GM12878 (cell line): ENCODE results near the gene SCTR. TPM values are rescaled to one million over a fixed set of nuclear protein-coding genes. Genes with fewer than 3 reads are reported as not detected.

Source experiments
- ATAC-seq: fragments of 200-7000 bp; cut with Tn5 transposase; 3 replicates; pipeline ENCODE4 v1.9.1; 2020; ENCODE audit warnings: mild to moderate bottlenecking, moderate library complexity
- BruUV-seq: library from RNA; stranded (reverse); fragments of 400-500 nt; replicated peaks from 2 replicates; lab custom pipeline; 2021; lab: Mats Ljungman, UMichigan
- CTCF ChIA-PET: fragments of 300-600 bp; sonication (Branson Sonifier 250); formaldehyde crosslinking; extraction: SDS; loops from one replicate; lab custom pipeline; 2021; ENCODE audit warnings: inconsistent platforms; lab: Yijun Ruan, JAX
- POLR2A ChIA-PET: fragments of 350-600 bp; formaldehyde crosslinking; extraction: SDS; loops from one replicate; lab custom pipeline; 2021; ENCODE audit warnings: inconsistent platforms; lab: Charles Lee
- RAD21 ChIA-PET: fragments of 300-600 bp; sonication (Branson Sonifier 250); formaldehyde crosslinking; loops from one replicate; lab custom pipeline; 2023; ENCODE audit warnings: antibody characterized with exemption; ENCODE audit not compliant: unreplicated experiment; lab: Charles Lee
- SMC1A ChIA-PET: fragments of 300-600 bp; sonication (Branson Sonifier 250); formaldehyde crosslinking; loops from one replicate; lab custom pipeline; 2023; ENCODE audit not compliant: unreplicated experiment, uncharacterized antibody; lab: Charles Lee
- DNase-seq: peaks from one replicate; pipeline ENCODE4 v3.0.0-alpha.2; 2011; ENCODE audit warnings: low read depth, low spot score
- FAIRE-seq: peaks from 3 replicates; lab custom pipeline; 2011; peaks lifted over from hg19 to GRCh38; lab: Jason Lieb, UNC
- H2AFZ ChIP-seq: 2 replicates; pipeline ENCODE4 v1.6.0; 2011; ENCODE audit warnings: low read depth, low read length, control low read depth; ENCODE audit not compliant: control insufficient read depth
- H3K27ac ChIP-seq: 2 replicates; pipeline ENCODE4 v1.5.1; 2011; ENCODE audit warnings: control low read depth; ENCODE audit not compliant: control insufficient read depth, insufficient read depth
- H3K27me3 ChIP-seq, 2 experiments: replicated peaks in 1 of 2; 2 replicates each; pipeline versions ENCODE4 v1.6.0 to v1.6.1; 2011; ENCODE audit warnings: low read length in 1 of 2; ENCODE audit not compliant: control insufficient read depth in 2 of 2, insufficient read depth in 2 of 2
- H3K36me3 ChIP-seq, 2 experiments: 2 replicates each; pipeline ENCODE4 v1.5.1; 2011; ENCODE audit warnings: low read length in 1 of 2; ENCODE audit not compliant: control insufficient read depth in 2 of 2, insufficient read depth in 2 of 2
- H3K4me1 ChIP-seq: 2 replicates; pipeline ENCODE4 v1.6.1; 2011; ENCODE audit warnings: mild to moderate bottlenecking, low read length, moderate library complexity, mixed read lengths; ENCODE audit not compliant: control insufficient read depth, insufficient read depth
- H3K4me2 ChIP-seq: 2 replicates; pipeline ENCODE4 v1.6.0; 2011; ENCODE audit warnings: control low read depth; ENCODE audit not compliant: control insufficient read depth, insufficient read depth
- H3K4me3 ChIP-seq: fragments of 200-600 bp; sonication (generic); 2 replicates; pipeline ENCODE4 v1.5.1; 2016
- H3K79me2 ChIP-seq: 2 replicates; pipeline ENCODE4 v1.6.0; 2011; ENCODE audit warnings: low read length; ENCODE audit not compliant: control insufficient read depth, insufficient read depth
- H3K9ac ChIP-seq: 2 replicates; pipeline ENCODE4 v1.8.0; 2011; ENCODE audit warnings: low read length, control low read depth, mixed read lengths; ENCODE audit not compliant: control insufficient read depth, insufficient read depth
- H3K9me3 ChIP-seq: replicated peaks from 3 replicates; pipeline ENCODE4 v1.5.1; 2011; ENCODE audit warnings: mild to moderate bottlenecking, low read length; ENCODE audit not compliant: control insufficient read depth, insufficient read depth
- H4K20me1 ChIP-seq: 2 replicates; pipeline ENCODE4 v1.6.0; 2011; ENCODE audit not compliant: control insufficient read depth, insufficient read depth
- BHLHE40 ChIP-seq, 2 experiments: fragments of 450-650 bp in 1 of 2; IDR thresholded peaks; 2 replicates each; pipeline ENCODE4 v1.6.1; 2011 to 2017; ENCODE audit warnings: low read depth in 2 of 2, borderline replicate concordance in 1 of 2, improper control_type of control experiment in 1 of 2, low read length in 1 of 2, mild to moderate bottlenecking in 1 of 2
- GATAD2B ChIP-seq: fragments of 450-650 bp; conservative IDR thresholded peaks from 2 replicates; pipeline ENCODE4 v1.6.1; 2017; ENCODE audit warnings: low read depth, mild to moderate bottlenecking, moderate library complexity
- IKZF1 ChIP-seq: fragments of 450-650 bp; conservative IDR thresholded peaks from 2 replicates; pipeline ENCODE4 v1.6.1; 2017; ENCODE audit warnings: antibody characterized with exemption, mild to moderate bottlenecking
- RELA ChIP-seq: fragments of 450-650 bp; IDR thresholded peaks from 2 replicates; pipeline ENCODE4 v1.8.0; 2014; ENCODE audit warnings: borderline replicate concordance; ENCODE audit not compliant: partially characterized antibody
- TCF12 ChIP-seq: IDR thresholded peaks from 2 replicates; pipeline ENCODE4 v1.6.1; 2011; ENCODE audit warnings: low read depth, mild to moderate bottlenecking, low read length
- ZBTB11 ChIP-seq: fragments of 450-650 bp; formaldehyde crosslinking; IDR thresholded peaks from 2 replicates; pipeline ENCODE4 v1.5.0; 2022; ENCODE audit warnings: mild to moderate bottlenecking, missing genetic modification characterization
- ZNF217 ChIP-seq: fragments of 450-650 bp; IDR thresholded peaks from 2 replicates; pipeline ENCODE4 v1.6.1; 2017; ENCODE audit warnings: antibody characterized with exemption, mild to moderate bottlenecking
- ZNF384 ChIP-seq: IDR thresholded peaks from 2 replicates; pipeline ENCODE4 v1.6.1; 2012; ENCODE audit warnings: low read depth, mild to moderate bottlenecking, low read length, improper control_type of control experiment, borderline replicate concordance
- WGBS: methylation state at CpG from one replicate; pipeline ENCODE4 v1.1.6; 2016; ENCODE audit warnings: low lambda C conversion rate; ENCODE audit not compliant: insufficient replicate concordance, insufficient coverage; ENCODE audit errors: missing lambda C conversion rate; 5-methylcytosine and 5-hydroxymethylcytosine counted together
- in situ Hi-C: fragments of 300-500 bp; cut with MboI; formaldehyde crosslinking; loops from 9 replicates; pipeline ENCODE4 v1.14.3; 2018; ENCODE audit warnings: mixed read lengths
- intact Hi-C: fragments of 100-400 bp; cut with micrococcal nuclease; formaldehyde crosslinking; loops from one replicate; pipeline ENCODE4 v1.14.2; 2022; ENCODE audit not compliant: unreplicated experiment
- polyA plus RNA-seq, 11 experiments: library from polyadenylated mRNA; depleted of rRNA in 4 of 11; unstranded in 6 of 11; stranded (reverse) in 5 of 11; fragments of >200 nt; fragmentation: Nextera tagmentation in 4 of 11; fragmentation: Illumina TruSeq in 1 of 11; extraction: Ambion mirVana in 4 of 11; extraction: Trizol in 1 of 11; gene quantifications; 1 replicate in 1 of 11; 2 replicates in 10 of 11; pipeline versions ENCODE4 v1.2.1 to v1.2.3, GENCODE V29; 2011 to 2016; ENCODE audit warnings: inconsistent platforms in 2 of 11, missing spikeins in 2 of 11, low read depth in 1 of 11
- total RNA-seq, 4 experiments: library from RNA; depleted of rRNA in 3 of 4; stranded (reverse); fragments of >200 nt in 3 of 4; fragmentation: Illumina TruSeq in 1 of 4; extraction: Trizol in 1 of 4; gene quantifications; 2 replicates each; pipeline versions ENCODE4 v1.2.1 to v1.2.3, GENCODE V29; 2013 to 2021

The SCTR gene
- total and polyA plus RNA-seq, 10 of the 15 experiments (the other 5 are each of a cell fraction or from before 2014, with no cell fraction given) = 0.26 TPM; not detected in 9

DNA sequence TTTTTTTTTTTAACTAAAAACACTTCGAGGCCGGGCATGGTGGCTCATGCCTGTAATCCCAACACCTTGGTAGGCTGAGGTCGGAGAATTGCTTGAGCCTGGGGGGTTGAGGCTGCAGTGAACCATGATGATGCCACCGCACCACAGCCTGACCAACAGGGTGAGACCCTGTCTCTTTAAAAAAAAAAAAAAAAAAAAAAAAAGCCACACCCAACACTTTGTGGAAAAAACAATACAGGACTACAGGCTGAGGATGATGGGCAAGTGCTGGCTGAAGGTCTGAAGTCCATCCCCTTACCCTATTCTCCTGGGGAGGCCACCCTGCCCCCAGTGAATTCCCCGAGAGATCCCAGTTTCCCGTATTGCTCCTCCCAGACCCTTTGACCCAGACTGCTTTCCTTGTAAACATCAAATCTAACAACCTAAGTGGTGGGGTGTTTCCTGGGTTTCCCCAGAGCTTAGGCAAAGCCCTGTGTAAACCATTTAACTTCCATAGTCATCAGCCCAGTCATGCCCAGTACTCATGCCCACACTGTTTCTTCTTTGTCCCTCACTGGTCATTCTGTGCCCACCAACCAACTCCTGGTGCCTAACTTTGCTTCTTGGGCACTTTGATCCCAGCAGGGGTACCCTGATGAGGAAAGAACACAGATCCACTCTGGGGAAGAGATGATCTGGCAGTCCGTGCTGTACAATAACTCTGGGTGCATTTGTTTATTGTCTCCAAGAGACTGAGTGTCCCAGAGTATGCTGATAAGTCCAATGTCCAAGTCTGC, 98.5 kb downstream of the SCTR start:
- Histone ChIP-seq H3K36me3 (no peaks in the 10 kb centered on the region), H4K20me1 (no peaks in the 10 kb centered on the region), H3K9me3 (peaks cover 3% of the 10 kb centered on the region; the same call in 2 of the 3 replicates), H3K4me3 (no peak overlapping the region), H3K27me3 (peaks cover 0 to under 1% of the 10 kb centered on the region in 2 experiments; a peak in 1 of 4 replicates), H3K4me2 (no peak overlapping the region), H3K9ac (no peak overlapping the region), H3K79me2 (no peaks in the 10 kb centered on the region), H3K4me1 (peaks cover 15% of the 10 kb centered on the region; the same call in 1 of the 2 replicates), H2AFZ (no peak overlapping the region), H3K27ac (no peak overlapping the region)
- 35% methylated on average over 5 of the region's 7 CpGs for WGBS
- DNase-seq = no peak
- POLR2A ChIA-PET = no interaction called here
- RAD21 ChIA-PET = no interaction called here
- TF ChIP-seq IKZF1 (no peak), GATAD2B (no peak), RELA (no peak), BHLHE40 (IDR thresholded peaks at IDR 0.05; ENCODE audit: borderline replicate concordance in 1 of 2, low read depth in 2 of 2, low read length in 1 of 2) (no peak), ZNF384 (0 out of 2 replicates have a peak, but pooled peaks have one; percentile 7)
- no peak for FAIRE-seq
- intact Hi-C loops = no loop called here
- BruUV-seq = no TSS peak
- SMC1A ChIA-PET = interaction anchor here (1.1 kb wide), 1 partner anchor 12 kb away, joined by 3 read pairs; no protein-coding TSS in a partner anchor
- CTCF ChIA-PET = no interaction called here
- no peak for ATAC-seq
- in situ Hi-C loops = no loop called here

DNA sequence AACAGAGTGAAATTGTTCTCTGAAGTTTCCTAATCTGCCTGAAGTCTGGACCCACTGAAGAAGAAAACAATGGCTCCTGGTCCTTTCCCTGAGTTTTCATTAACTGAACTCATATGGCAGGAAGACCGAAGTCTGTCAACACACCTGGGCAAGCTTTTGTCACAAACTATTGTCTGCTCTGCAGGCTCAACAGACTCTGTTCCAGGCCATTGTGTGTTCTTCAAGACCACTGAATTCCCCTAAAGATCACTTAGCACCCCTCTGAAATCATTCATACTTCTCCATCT, 99.2 kb downstream of the SCTR start:
- in situ Hi-C loops = no loop called here
- Histone ChIP-seq H3K9me3 (peaks cover 3% of the 10 kb centered on the region; the same call in 2 of the 3 replicates), H3K27me3 (peaks cover 0 to 2% of the 10 kb centered on the region in 2 experiments; a peak in 1 of 4 replicates), H3K4me3 (no peak overlapping the region), H3K27ac (no peak overlapping the region), H3K4me2 (no peak overlapping the region), H3K4me1 (peaks cover 8% of the 10 kb centered on the region; the same call in 1 of the 2 replicates), H4K20me1 (no peaks in the 10 kb centered on the region), H2AFZ (no peak overlapping the region), H3K79me2 (no peaks in the 10 kb centered on the region), H3K36me3 (no peaks in the 10 kb centered on the region), H3K9ac (no peak overlapping the region)
- ATAC-seq (no peak), DNase-seq (no peak), FAIRE-seq (no peak)
- ChIA-PET RAD21 (no interaction called here), CTCF (interaction anchor here (2.3 kb wide), 1 partner anchor 52 kb away, joined by 10 read pairs; no protein-coding TSS in a partner anchor), POLR2A (no interaction called here), SMC1A (interaction anchor here (1.1 kb wide), 1 partner anchor 11 kb away, joined by 3 read pairs; no protein-coding TSS in a partner anchor)
- intact Hi-C loops = no loop called here
- no TSS peak for BruUV-seq
- WGBS = 63% methylated on average over 1 of the region's 1 CpG
- TF ChIP-seq ZNF217 (no peak), ZBTB11 (CRISPR knock-in tag) (no peak), TCF12 (no peak)
